LNCAP (cell line): Measurements from ENCODE around the gene RCAN2.

Source experiments
- TF ChIP-seq, protein P1 (sequence below): fragments of 450-650 bp; IDR thresholded peaks from 2 replicates; pipeline ENCODE4 v1.5.1; 2017; ENCODE audit warnings: mild to moderate bottlenecking

RCAN2 gene

DNA sequence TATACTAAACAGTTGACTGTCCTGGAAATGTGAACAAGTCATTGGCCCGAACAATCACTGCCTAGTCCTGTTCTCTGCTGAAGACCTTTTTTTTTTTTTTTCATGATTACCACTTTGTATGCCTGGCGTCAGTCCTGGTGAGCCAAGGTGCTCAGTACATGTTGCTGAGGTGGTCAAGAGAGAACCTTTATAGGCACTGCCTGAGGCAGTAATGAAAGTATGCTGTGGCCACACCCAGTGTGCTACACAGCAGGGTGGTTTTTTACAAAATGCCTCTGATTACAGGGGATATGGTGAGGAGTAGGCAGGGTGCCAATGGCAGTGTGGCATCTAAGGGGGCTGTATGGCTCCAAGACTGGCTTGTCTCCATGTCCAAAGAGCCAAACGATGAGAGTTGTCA lies 185.4 kb downstream of the RCAN2 start:
- TF ChIP-seq, protein P1, sequence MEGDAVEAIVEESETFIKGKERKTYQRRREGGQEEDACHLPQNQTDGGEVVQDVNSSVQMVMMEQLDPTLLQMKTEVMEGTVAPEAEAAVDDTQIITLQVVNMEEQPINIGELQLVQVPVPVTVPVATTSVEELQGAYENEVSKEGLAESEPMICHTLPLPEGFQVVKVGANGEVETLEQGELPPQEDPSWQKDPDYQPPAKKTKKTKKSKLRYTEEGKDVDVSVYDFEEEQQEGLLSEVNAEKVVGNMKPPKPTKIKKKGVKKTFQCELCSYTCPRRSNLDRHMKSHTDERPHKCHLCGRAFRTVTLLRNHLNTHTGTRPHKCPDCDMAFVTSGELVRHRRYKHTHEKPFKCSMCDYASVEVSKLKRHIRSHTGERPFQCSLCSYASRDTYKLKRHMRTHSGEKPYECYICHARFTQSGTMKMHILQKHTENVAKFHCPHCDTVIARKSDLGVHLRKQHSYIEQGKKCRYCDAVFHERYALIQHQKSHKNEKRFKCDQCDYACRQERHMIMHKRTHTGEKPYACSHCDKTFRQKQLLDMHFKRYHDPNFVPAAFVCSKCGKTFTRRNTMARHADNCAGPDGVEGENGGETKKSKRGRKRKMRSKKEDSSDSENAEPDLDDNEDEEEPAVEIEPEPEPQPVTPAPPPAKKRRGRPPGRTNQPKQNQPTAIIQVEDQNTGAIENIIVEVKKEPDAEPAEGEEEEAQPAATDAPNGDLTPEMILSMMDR = no peak

DNA sequence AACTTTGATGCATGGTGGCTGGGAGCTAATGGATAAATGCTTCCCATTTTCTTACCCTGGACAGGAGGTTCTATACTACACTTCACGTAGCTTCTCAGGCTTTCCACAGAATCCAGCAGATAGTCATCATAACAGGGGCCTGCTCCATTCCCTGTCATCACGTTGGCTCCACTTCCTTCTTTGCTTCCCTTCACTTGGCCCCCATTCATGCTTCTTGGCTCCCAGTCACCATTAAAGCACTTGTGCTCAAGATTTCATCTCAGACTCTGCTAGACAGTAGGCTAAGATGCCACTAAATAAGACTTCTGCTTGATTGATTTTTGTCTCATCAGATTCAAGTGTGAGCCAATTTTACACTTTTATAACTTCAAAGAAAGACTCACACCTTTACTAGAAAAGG lies 186.0 kb downstream of the RCAN2 start:
- TF ChIP-seq, protein P1 = no peak

DNA sequence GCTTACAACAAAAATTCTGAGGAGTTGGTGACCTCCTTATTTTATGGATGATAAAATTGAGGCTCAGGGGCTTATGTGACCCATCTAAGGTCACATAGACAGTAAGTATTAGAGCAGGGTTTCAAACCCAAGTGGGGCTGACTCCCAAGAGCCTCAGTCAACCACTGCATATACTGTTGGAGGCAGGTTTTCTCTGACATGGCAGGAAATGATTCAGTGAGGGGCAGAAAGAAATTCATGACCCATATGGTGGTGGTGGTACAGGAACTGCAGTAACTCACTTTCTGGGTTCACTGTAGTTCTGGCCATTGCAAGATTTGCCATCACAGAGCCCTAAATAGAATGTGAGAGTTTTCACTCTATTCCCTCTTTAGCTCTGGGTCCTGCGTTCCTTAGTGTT lies 188.4 kb downstream of the RCAN2 start:
- TF ChIP-seq, protein P1 = no peak

DNA sequence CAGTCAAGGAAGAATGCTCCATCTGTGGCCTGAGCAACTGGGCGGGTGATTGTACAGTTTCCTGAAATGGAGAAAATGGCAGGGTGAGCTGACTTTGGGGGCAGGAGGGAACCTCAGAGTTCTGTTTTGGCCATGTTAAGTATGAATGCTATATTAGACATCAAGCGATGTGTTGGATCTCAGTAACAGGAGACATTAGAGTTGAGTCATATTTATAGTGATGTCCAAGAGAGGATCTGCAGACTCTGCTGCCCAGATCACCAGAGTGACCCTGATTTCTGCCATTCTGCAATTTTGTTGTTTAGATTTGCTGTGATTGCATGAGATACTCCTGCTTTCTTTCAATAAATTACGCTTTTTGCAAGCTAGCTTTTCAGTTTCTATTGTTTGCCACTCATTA lies 189.1 kb downstream of the RCAN2 start:
- TF ChIP-seq, protein P1 = no peak

DNA sequence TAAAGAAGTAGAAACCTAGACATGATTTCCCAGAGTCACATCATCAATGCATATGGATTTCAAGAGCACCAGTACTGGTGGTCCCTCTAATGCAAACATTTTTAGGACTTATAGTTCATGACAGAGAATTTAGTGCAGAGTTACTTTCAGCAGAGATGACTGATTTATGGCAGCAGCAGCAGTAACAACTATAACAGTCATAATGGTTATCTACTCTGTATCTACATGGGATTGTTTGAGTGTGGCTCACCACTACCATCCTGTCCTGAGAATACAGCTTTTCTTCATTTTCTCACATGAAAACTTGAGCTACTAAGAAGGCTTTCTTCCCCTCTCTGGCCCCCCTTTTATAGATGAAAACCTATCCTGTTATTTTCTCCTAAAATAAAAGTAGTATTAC lies 192.0 kb downstream of the RCAN2 start:
- TF ChIP-seq, protein P1 = no peak

DNA sequence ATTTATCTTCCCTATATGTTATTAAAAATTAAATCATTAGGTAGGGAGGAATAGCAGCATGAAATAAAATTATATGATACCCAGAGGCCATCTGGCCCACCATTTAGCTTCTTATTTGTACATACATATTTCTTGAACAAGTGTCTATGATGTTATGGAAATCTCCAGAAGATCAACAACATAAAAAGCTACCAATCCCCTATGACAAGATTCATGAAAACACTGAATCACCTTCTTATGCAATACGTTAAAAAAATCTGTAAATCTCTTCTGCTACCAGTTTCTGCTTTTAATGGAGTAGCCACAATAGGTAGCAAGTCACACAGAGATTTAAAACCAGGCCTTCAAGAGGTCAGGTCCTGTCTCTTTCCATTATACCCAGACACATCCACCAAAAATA lies 194.7 kb downstream of the RCAN2 start:
- TF ChIP-seq, protein P1 = no peak

DNA sequence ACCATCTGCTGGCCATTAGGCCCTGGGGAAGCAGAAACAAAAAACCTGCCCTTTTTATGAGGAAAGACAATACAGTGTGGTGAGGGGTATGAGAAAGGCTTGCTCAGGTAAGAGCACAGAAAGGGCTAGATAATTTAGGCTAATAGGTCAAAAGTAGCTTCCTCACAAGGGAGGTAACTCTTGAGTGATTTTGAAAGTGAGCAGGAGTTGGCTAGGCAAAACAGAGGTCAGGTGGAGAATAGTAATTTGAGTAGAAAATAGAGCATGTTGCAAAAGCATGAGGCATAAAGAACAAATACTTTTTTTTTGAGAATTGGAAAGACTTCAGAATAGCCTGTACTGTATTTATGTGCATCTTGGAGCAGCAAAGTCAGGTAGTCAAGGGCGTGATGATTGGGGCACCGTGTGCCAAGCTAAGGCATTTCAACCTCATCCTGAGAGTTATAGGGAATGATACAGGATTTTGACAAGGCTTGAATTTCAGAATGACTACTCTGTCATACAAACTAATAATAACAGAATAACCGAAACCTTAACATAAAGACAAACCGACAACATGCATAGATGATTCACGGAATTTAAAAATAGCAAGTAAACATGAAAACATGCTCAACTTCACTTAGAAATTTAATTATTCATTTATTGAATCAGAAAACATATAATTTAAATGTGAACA lies 197.5 kb downstream of the RCAN2 start:
- TF ChIP-seq, protein P1 = no peak

DNA sequence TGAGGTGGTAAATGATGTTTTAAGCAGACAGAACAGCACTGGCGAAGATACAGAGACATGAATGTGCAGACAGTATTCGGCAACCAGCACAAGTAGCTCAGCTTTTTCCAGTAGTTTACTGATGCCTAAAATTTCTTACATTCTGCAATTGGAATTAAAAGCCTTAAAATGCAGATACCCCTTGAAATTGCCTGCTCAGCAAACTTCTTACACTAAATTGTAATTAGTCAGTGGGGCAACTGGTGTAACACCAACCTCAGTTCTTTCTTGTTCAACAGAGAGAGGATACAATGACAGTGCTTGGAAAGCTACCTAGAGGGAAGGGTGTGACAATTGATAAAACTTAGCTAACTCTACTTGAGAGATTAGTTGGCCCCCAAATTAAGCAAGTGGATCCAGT lies 199.4 kb downstream of the RCAN2 start:
- TF ChIP-seq, protein P1 = no peak
